Glutamatergic neuron (in vitro differentiated cells): ENCODE data around the gene ARHGEF28. TPM values are rescaled to one million over a fixed set of nuclear protein-coding genes. Genes with fewer than 3 reads are reported as not detected.

Experiments
- DNase-seq: peaks from one replicate; pipeline ENCODE4 v3.0.0; 2022
- H3K27ac Mint-ChIP-seq: one replicate; pipeline ENCODE4 v1.8.0; 2020; ENCODE audit warnings: mild to moderate bottlenecking, mixed read lengths, inconsistent platforms; ENCODE audit not compliant: unreplicated experiment
- H3K27me3 Mint-ChIP-seq: one replicate; pipeline ENCODE4 v1.8.0; 2020; ENCODE audit warnings: mild to moderate bottlenecking, moderate library complexity, mixed read lengths, inconsistent platforms; ENCODE audit not compliant: unreplicated experiment
- H3K36me3 Mint-ChIP-seq: one replicate; pipeline ENCODE4 v1.8.0; 2020; ENCODE audit warnings: mild to moderate bottlenecking, mixed read lengths, inconsistent platforms; ENCODE audit not compliant: unreplicated experiment
- H3K4me1 Mint-ChIP-seq: one replicate; pipeline ENCODE4 v1.8.0; 2020; ENCODE audit warnings: mild to moderate bottlenecking, low read depth, mixed read lengths, inconsistent platforms; ENCODE audit not compliant: unreplicated experiment
- H3K4me3 Mint-ChIP-seq: one replicate; pipeline ENCODE4 v1.8.0; 2020; ENCODE audit warnings: mild to moderate bottlenecking, mixed read lengths, inconsistent platforms; ENCODE audit not compliant: unreplicated experiment
- H3K9me3 Mint-ChIP-seq: one replicate; pipeline ENCODE4 v1.8.0; 2020; ENCODE audit warnings: mild to moderate bottlenecking, moderate library complexity, mixed read lengths, inconsistent platforms; ENCODE audit not compliant: unreplicated experiment
- CTCF ChIP-seq: fragments of 200-600 bp; sonication (generic); IDR thresholded peaks from one replicate; pipeline ENCODE4 v1.5.0; 2021; ENCODE audit not compliant: partially characterized antibody, unreplicated experiment
- total RNA-seq: library from RNA; stranded (reverse); fragmentation: NEBNext Ultra II Directional; extraction: Animal tissue kit (Norgen Biotek cat#: 25700); gene quantifications from one replicate; pipeline ENCODE4 v1.2.1, GENCODE V29; 2021; ENCODE audit not compliant: unreplicated experiment

Gene ARHGEF28
- total RNA-seq, 1 donor from 2014 or later = 0.47 TPM

GRCh38 chr5:73729329-73729728 lies 103.3 kb downstream of the ARHGEF28 start:
- peaks cover 3% of the 10 kb centered on the region for H3K36me3 Mint-ChIP-seq
- no peak overlapping the region for H3K27ac Mint-ChIP-seq
- no peak for TF ChIP-seq CTCF
- DNase-seq = no peak
- no peaks in the 10 kb centered on the region for H3K9me3 Mint-ChIP-seq
- no peaks in the 10 kb centered on the region for H3K4me1 Mint-ChIP-seq
- no peaks in the 10 kb centered on the region for H3K27me3 Mint-ChIP-seq
- no peak overlapping the region for H3K4me3 Mint-ChIP-seq

GRCh38 chr5:73732045-73732444 lies 106.0 kb downstream of the ARHGEF28 start:
- Mint-ChIP-seq H3K27me3 (no peaks in the 10 kb centered on the region), H3K4me3 (no peak overlapping the region), H3K27ac (no peak overlapping the region), H3K36me3 (peaks cover 3% of the 10 kb centered on the region), H3K4me1 (no peaks in the 10 kb centered on the region), H3K9me3 (no peaks in the 10 kb centered on the region)
- no peak for TF ChIP-seq CTCF
- no peak for DNase-seq

GRCh38 chr5:73733219-73733618 lies 107.2 kb downstream of the ARHGEF28 start:
- Mint-ChIP-seq H3K4me3 (no peak overlapping the region), H3K36me3 (peaks cover 3% of the 10 kb centered on the region), H3K9me3 (no peaks in the 10 kb centered on the region), H3K27ac (no peak overlapping the region), H3K27me3 (peaks cover under 1% of the 10 kb centered on the region), H3K4me1 (no peaks in the 10 kb centered on the region)
- no peak for TF ChIP-seq CTCF
- DNase-seq = no peak

- H3K27me3 Mint-ChIP-seq = peaks cover 4% of the 10 kb centered on the region
- no peak for TF ChIP-seq CTCF
These were observed 109.2 kb downstream of the ARHGEF28 start for GRCh38 chr5:73735032-73735734.

GRCh38 chr5:73739650-73740049 lies 113.7 kb downstream of the ARHGEF28 start:
- TF ChIP-seq CTCF = no peak
- H3K4me3 Mint-ChIP-seq = no peak overlapping the region
- H3K36me3 Mint-ChIP-seq = no peaks in the 10 kb centered on the region
- H3K4me1 Mint-ChIP-seq = no peaks in the 10 kb centered on the region
- H3K27ac Mint-ChIP-seq = no peak overlapping the region
- H3K9me3 Mint-ChIP-seq = no peaks in the 10 kb centered on the region
- no peak for DNase-seq
- H3K27me3 Mint-ChIP-seq = peaks cover 4% of the 10 kb centered on the region

More at GRCh38 chr5:73735032-73735734, 109.2 kb downstream of the ARHGEF28 start:
- H3K9me3 Mint-ChIP-seq = no peaks in the 10 kb centered on the region
- H3K36me3 Mint-ChIP-seq = peaks cover 3% of the 10 kb centered on the region
- H3K27ac Mint-ChIP-seq = no peak overlapping the region
- DNase-seq = no peak
- no peak overlapping the region for H3K4me3 Mint-ChIP-seq
- no peaks in the 10 kb centered on the region for H3K4me1 Mint-ChIP-seq
